HG02885 (cell line): ENCODE data around the gene EFCAB14.
A peak's percentile ranks its signal among the peaks of the same experiment; 100 is the strongest.
"Not testable (repeated sequence)": the region's sequence is repeated elsewhere in the genome, so short reads cannot be mapped to it uniquely, and the experiment has no call there.

Experiments
- ATAC-seq: cut with Tn5 transposase; IDR thresholded peaks from one replicate; pipeline ENCODE4 v1.9.1; 2021; ENCODE audit warnings: mild to moderate bottlenecking; ENCODE audit not compliant: unreplicated experiment, poor library complexity

Gene EFCAB14, protein sequence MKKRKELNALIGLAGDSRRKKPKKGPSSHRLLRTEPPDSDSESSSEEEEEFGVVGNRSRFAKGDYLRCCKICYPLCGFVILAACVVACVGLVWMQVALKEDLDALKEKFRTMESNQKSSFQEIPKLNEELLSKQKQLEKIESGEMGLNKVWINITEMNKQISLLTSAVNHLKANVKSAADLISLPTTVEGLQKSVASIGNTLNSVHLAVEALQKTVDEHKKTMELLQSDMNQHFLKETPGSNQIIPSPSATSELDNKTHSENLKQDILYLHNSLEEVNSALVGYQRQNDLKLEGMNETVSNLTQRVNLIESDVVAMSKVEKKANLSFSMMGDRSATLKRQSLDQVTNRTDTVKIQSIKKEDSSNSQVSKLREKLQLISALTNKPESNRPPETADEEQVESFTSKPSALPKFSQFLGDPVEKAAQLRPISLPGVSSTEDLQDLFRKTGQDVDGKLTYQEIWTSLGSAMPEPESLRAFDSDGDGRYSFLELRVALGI

DNA sequence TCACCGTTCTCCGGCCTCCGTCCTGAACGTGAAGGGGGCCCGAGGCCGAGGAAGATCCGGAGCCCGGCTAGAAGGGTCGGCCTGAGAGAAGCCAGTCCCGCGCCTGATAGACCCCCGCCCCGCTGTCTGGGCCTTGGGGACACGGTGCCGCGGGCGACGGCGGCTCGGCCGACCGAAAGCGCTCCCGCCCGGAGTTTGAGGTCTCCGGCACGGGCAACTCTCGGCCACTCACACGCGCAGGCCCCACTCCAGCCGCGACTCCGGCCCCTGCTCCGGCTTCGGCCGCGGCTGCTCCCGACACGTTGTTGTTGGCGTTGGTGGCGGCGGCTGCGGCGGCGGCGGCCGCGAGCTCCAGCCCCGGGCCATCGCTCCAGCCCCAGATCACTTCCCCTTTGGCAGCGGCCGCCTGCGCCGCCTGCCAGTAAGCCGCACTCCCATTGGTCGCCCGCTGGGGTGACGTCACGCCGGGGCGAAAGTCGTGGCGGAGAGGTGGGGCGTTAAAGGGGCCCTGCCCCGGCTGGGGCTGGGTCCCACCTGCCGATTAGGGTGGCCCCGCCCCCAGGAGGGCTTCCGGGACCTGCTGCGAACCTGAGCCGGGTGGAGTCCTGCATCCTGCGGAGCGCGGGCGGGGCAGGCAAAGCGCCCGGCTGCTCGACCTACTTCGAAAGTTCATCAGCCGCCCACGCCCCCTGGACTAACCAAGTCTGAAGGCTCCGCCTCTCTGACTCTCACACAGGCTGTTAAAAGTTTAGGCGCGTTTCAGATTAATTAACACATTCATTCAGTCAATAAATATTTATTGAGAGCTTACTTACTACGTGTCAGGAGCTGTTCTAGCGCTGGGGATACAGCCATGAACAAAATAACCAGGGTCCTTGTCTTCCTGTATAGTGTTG, at the start of gene EFCAB14:
EFCAB14 (minus strand) TSS at position 388 of the 896 bp plus-strand sequence. CDS start 1,027 bp downstream, outside the sequence.
- peak; percentile 97 for ATAC-seq

DNA sequence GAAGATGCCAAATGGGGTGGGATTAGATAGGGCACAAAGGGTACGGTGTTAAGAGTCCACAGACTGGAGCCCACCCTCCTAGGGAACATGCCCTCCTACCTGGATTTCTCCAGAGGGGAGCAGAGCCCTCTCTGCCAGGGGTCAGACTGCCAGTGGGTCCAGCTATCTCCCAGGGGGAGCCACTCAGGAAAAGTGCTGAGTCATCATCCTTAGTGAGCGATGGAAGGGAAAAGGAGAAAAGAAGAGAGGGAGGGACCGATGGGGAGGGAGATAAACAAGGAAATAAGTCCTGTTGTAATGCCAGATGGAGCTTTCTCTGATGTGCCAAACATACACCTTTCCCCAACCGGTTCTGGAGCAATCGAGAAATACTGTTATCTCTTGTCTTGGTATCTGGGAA, 49.5 kb upstream of the EFCAB14 start:
- no peak for ATAC-seq

DNA sequence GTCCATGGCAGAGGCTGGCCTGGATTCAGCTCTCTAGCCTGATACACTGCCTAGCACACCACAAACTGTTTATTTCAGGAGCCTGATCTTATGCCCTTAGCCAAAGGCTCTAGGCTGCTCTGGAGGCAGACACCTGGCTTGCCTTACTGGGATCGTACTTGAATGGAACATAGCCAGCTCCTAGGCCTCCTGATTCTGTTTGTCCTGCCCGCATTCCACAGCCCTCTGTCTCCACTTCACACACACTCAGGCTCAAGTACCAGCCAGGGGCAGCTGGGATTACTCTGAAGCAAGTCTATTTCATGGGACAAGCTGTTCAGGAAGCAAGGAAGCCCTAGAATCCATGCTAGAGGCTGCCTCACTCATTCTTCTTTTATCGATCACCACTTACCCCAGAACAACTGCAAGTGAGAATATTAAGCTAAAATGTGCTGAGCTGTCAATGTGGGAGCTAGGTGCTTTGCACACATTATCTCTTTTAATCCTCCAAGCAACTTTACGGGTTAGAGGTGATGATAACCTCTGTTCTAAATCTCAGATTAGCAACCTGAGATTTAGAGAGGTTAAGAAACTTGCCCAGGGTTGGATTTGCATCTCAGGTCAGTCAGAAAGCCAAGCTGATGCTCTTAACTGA, 48.9 kb upstream of the EFCAB14 start:
- ATAC-seq, result no peak

DNA sequence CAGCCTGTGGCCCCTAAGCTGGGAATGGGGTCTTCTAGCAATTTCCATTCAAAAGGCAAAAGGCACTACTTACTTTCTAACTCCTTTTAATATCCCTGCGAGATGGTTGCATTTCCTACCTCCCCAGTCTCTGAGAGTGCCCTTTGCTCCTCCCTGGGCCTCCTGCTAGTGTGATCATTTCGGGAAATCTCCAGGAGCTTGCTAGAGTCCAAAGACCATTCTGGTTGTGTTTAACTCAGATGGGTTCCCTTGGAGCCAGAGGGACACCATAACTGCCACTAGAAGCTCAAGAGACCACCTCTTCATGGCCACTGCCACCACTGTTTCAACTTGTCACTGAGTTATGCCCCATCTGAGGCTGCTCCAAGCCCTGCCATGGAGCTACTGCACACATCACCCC, 45.5 kb upstream of the EFCAB14 start:
- no peak for ATAC-seq

DNA sequence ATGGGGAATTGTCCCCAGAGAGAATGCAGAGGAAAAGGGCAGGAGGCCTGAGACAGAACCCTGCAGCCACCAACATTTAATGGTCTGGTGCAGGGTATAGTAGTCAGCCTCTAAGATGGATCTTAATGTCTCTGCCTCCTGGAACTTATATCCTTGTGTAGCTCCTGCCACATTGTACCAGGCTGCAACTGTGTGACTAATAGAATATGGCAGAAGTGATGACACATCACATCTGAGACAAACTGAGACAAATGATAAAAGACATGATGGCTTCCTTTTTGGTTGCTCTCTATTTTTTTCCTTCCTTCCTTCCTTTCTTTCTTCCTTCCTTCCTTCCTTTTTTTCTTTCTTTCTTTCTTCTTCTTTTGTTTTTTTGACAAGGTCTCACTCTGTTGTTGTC, 42.8 kb upstream of the EFCAB14 start:
- no peak for ATAC-seq

DNA sequence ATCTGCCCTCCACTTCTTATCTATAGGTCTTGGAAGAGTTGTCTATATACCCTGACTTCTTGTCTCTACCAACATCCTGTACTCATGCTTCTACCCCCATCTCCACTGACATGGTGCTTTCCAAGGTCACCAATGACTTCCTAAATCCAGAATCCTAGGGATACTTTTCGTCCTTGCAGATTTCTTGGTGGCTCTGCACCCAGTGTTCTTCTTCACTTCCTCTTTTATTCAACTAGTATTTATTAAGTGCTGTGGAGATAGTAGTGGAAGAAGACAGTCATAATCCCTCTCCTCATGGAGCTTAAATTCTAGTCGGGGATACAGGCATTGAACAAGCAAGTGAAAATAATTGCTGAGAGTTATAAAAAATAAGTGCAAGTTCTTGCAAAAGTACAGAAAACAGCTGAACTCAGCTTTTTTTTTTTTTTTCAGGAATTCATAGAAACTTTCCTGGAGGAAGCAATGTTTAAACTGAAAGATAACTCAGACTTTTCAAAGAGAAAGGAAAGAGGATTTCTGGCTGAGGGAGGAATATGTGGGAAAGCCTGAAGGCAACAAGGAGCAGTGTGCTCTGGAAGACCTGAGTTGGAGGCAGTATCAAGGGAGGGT, 41.7 kb upstream of the EFCAB14 start:
- no peak for ATAC-seq

DNA sequence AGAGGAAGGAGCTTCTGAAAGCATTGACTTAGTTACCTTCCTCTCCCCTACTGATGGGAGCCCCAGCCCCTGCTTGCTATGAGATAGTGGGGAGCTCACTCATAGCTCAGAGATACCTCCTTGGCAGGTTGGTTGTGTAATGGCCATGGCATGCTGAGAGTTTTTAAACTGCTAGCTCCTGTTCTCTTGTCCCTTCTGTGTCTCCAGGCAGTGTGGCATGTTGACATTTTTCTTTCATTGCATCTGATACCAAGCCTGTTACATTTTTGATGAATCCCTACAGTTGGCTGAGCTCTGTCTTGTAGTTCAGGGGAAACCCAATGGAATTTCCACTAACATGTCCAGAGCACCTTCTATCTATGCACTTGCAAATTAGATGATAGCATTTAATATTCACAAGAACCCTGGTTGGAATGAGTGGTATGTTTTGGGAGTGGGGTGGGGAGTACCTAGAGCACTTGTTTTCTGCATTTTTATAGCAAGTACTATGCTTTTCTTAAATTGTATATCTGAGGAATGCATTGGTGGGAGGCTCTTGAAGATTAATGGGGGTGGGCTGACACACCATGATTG, 39.1 kb upstream of the EFCAB14 start:
- ATAC-seq, result no peak

DNA sequence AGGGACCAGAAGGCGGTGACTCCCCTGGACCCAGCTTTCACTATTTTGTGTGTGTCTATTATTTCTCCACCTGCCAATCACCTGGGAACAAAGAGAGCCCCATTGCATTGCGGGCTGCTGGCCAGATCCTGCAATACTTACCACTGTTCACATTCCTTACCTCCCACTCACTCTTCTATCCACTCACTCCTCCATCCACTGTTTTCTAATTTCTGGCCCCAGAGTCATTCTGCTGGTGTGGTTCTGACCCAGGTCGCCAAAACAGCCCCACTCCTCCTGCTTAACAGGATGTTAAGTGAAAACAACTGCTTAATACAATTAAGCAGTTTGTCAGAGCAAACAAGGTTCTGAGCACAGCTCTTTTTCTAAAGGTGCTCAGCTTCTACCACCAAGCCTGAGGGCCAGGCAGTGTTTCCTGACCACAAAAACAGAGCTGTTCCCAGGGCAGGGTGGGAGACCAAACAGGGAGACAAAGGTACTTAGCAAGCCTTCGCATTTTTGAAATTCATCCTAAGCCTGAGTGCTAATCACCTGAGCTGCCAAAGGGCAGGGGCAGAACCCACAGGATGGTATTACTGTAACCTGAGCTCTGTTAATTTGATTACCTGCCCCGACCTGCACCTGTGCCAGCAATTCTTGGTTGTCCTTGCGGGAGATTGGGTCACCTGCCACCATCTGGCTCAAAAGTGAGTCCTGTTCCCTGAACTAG, 38.5 kb upstream of the EFCAB14 start:
- ATAC-seq, result no peak

DNA sequence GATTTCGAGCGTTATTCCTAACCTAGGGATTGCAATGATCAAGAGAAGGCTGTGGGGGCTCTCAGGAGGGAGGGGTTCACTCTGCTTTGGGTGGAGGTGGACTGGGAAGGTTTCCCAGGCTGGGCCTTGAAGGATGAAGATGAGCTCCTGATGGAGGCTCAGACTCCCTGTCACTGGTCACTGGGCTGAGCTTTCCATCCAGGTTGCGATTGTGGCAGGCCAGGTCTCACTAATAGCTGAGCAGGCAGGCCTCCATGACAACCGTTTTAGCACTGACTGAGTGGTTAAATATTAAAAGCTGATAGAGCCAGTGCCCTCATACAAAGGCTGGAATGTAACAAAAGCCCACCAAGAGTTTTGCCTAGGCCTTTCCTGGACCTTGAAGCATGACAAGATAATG, 36.2 kb upstream of the EFCAB14 start:
- ATAC-seq, result no peak

DNA sequence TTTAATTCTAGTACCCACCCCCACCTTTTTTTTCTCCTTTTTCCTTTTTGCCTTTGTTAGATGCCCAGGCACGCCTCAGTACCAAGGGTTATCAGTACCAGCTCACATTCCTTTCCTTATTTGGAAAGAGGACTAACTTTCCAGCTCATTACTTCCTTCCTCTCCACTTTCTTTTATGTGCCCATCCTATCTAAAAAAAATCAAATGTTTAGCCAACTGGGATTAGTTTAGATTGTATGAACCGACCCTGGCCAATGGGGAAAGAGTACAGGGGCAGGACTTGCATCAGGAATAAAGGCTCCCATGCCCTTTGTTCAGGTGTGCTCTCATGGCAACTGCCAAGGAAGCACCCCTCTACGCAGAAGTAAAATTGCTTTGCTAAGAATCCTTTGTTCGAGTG, 35.8 kb upstream of the EFCAB14 start:
- not testable (repeated sequence) for ATAC-seq

DNA sequence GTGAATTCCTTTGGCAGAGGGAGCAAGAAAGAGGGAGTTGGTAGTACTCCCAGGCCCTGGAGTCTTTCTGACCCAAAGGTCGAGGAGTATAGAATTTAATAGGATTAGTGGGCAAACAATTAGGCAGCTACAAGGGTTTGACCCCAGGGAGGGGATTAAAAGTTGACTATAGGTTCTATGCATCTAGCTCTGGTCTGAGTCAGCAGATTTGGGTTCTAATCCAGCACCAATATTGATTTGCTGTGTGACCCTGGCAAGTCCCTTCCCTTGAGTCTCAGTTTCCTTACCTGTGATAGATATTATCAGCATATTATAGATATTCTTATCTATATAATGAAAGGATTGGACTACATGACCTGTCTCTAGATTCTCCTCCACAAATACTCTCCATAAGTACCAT, 35.1 kb upstream of the EFCAB14 start:
- no peak for ATAC-seq

DNA sequence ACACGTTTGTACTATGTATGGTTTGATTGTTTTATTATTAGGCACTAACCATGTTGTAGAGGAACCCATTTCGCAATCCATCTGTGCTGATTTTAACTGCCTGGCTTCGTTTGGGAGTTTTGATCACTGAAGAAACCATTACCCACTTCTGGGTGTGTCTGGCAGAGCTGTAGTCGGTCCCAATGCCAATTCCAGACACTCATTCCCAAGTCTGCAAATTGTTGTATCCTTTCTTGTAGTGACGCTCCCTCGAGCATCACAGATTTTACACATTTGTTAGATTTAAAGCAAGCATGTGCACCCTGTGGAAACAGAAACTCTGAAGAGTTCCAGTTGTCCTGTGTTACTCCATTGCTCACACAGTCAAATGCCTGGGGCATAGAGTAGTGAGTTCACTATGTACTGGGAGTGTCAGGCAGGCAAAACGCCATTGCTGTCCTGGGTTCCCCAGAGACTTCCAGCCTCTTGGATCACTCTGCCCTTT, 31.0 kb upstream of the EFCAB14 start:
- no peak for ATAC-seq

DNA sequence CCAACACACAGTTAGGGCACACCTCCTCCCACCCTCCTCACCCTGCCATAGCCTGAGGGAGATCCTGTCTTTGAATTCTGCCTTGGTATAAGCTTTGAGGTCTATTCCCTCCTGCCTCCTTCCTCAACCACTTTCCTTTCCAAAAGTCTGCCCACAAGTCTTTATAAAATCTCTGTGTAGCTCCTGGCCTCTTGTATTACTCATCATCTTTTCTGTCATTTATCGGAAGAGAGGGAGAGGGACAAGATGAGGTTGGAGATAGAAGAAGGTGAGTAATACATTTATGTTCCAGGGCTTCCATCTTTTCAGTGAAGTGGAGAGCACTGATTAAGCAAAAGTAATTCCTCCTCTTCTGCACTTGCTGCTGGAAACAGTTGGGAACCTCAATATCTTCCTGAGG, 30.5 kb upstream of the EFCAB14 start:
- no peak for ATAC-seq

DNA sequence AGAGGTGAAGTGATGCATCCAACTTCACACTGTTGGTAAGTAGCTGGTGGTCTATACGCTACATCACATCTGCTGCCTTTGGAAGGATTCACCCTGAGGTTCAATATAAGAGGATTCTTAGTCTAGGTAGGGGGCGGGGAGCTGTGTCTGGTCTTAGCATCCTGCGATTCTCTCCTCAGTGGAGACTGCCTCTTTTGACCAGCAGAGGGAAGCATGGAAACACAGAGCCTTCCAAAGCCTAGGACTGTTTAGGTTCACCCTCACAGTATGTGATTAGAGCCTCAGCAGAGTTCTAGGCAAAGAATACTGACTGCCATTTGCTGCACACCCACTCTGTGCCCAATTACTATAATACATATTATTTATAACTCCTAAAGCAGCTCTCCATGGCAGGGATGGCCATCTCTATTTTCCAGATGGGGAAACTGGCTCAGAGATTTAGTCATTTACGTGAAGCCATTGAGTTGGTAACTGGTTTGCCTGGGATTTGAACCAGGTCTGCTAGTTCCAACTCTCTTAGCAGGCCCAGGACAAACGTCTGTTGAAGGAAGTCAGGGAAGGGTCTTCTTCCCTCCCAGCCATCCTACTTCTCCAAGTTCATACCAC, 28.9 kb upstream of the EFCAB14 start:
- ATAC-seq, result no peak

DNA sequence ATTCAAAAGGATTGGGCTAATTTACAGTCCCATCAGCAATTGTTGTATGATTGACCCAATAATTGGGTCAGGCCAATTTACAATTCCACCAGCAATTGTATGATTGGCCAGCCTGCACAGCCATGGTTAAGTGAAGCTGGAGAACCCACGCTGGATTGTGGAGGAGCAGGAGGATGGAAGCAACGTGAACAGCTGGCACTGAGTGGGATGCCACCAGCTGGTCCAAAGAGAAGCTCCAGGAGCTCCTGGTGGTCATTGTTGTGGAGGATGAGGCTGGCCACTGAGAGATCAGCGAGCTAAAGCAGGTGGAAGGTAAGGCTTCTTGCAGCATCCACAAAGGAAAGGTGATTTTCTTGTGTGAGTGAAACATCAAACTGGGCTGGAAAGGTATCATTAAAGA, 23.2 kb upstream of the EFCAB14 start:
- ATAC-seq, result no peak

DNA sequence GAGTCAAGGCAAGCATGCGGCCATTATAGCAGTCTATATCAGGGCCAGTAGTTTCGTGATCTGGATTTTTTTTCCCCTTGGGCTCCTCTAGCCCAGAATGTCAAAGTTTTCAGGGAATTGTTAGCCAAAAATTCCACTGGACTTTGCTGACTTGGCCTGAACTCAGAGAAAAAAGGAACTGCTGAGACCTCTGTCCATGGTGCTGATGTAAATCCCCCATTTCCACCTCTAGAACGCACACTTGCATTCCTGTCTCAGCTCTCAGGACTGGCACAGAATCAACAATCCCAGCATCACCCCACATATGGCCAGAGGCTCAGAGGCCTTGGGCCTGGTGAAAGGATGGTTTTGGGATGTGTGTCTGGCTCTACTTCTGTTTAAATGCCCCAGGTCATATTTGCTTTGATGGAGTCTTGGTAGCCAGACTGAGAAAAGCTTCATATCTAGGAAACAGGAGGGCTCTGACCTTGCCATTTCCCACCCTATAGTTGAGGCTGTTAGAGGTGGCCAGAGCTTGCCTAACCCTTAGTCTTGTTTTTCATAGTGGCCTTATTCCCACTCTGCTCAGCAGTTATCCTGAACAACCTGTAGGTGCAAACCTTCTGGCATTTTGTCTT, 16.9 kb upstream of the EFCAB14 start:
- no peak for ATAC-seq

DNA sequence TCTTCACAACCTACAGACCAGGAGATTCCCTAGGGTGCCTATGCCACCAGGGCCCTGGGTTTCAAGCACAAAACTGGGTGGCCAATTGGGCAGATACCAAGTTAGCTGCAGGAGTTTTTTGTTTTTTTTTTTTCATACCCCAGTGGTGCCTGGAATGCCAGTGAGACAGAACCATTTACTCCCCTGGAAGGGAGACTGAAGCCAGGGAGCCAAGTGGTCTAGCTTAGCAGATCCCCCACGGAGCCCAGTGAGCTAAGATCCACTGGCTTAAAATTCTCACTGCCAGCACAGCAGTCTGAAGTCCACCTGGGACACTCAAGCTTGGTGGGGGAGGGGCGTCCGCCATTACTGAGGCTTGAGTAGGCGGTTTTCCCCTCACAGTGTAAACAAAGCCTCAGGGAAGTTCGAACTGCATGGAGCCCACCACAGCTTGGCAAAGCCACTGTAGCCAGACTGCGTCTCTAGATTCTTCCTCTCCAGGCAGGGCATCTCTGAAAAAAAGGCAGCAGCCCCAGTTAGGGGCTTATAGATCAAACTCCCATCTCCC, 9.5 kb upstream of the EFCAB14 start:
- ATAC-seq, result not testable (repeated sequence)

DNA sequence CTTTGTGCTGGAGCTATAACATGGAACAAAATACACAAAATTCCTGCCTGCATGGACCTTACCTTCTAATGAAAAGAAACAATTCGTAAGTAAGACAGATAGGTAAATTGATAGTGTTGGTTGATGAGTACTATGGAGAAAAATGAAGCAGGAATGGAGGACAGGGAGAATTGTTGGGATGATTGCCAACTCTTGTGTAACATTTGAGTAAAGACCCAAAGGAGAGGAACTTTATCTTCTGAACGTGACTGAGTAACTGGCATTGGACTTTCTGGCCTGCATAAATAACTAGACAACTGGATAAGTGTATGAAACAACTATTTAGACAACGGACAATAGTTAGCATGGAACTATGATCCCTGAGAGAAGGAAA, 6.8 kb upstream of the EFCAB14 start:
- no peak for ATAC-seq
